Mucosa of rectum (tissue), 2 donors: ENCODE results near the gene MT1M.
A peak's percentile ranks its signal among the peaks of the same experiment; 100 is the strongest.

Experiments
- H3K27ac ChIP-seq, 2 donors: one replicate each; pipeline ENCODE4 v1.7.0; 2013; ENCODE audit warnings: inconsistent platforms in 2 of 2, low read depth in 2 of 2, low read length in 2 of 2
- H3K27me3 ChIP-seq, 2 donors: one replicate each; pipeline ENCODE4 v1.7.0; 2013; ENCODE audit warnings: low read length in 2 of 2; ENCODE audit not compliant: control insufficient read depth in 2 of 2, insufficient read depth in 2 of 2
- H3K36me3 ChIP-seq, 2 donors: one replicate each; pipeline ENCODE4 v1.7.0; 2013; ENCODE audit warnings: low read length in 2 of 2; ENCODE audit not compliant: control insufficient read depth in 2 of 2, insufficient read depth in 2 of 2
- H3K4me1 ChIP-seq, 2 donors: one replicate each; pipeline ENCODE4 v1.7.0; 2013; ENCODE audit warnings: low read length in 2 of 2, mild to moderate bottlenecking in 1 of 2; ENCODE audit not compliant: control insufficient read depth in 2 of 2, insufficient read depth in 2 of 2
- H3K4me3 ChIP-seq, 2 donors: one replicate each; pipeline ENCODE4 v1.7.0; 2013; ENCODE audit warnings: low read length in 2 of 2
- H3K9ac ChIP-seq, 2 donors: one replicate each; pipeline ENCODE4 v1.7.0; 2013; ENCODE audit warnings: low read length in 2 of 2, low read depth in 1 of 2, mild to moderate bottlenecking in 1 of 2
- H3K9me3 ChIP-seq, 2 donors: one replicate each; pipeline ENCODE4 v1.7.0; 2013; ENCODE audit warnings: low read length in 2 of 2; ENCODE audit not compliant: control insufficient read depth in 2 of 2
- donor health status: healthy.
- donor health status: Normal muscosa, but diverticular disease.

MT1M gene

GRCh38 chr16:56647641-56648431 lies 15.4 kb downstream of the MT1M start:
- Histone ChIP-seq H3K27ac (peak overlapping the region; percentile 57 to 68), H3K27me3 (peaks cover 0 to 12% of the 10 kb centered on the region in 2 donors), H3K9ac (peak overlapping the region; percentile 21 to 29), H3K4me1 (peaks cover 29 to 33% of the 10 kb centered on the region in 2 donors), H3K9me3 (no peaks in the 10 kb centered on the region), H3K4me3 (peak overlapping the region in 1 of 2 donors; percentile 13), H3K36me3 (no peaks in the 10 kb centered on the region)

GRCh38 chr16:56649271-56649670 lies 16.8 kb downstream of the MT1M start:
- Histone ChIP-seq H3K36me3 (no peaks in the 10 kb centered on the region), H3K27me3 (peaks cover 0 to 12% of the 10 kb centered on the region in 2 donors), H3K4me1 (peaks cover 20 to 22% of the 10 kb centered on the region in 2 donors), H3K9me3 (no peaks in the 10 kb centered on the region), H3K4me3 (no peak overlapping the region), H3K9ac (no peak overlapping the region), H3K27ac (peak overlapping the region in 1 of 2 donors; percentile 44)

GRCh38 chr16:56649820-56650219 lies 17.4 kb downstream of the MT1M start:
- Histone ChIP-seq H3K4me3 (no peak overlapping the region), H3K27me3 (peaks cover 0 to 12% of the 10 kb centered on the region in 2 donors), H3K27ac (peak overlapping the region; percentile 4 to 44), H3K9me3 (no peaks in the 10 kb centered on the region), H3K36me3 (no peaks in the 10 kb centered on the region), H3K9ac (peak overlapping the region; percentile 12 to 17), H3K4me1 (peaks cover 20 to 22% of the 10 kb centered on the region in 2 donors)

GRCh38 chr16:56651586-56651985 lies 19.1 kb downstream of the MT1M start, which contains the start of gene MT1B:
Gene MT1B, plus strand, starts transcription at chr16:56651886. Its CDS starts 68 bp downstream, at chr16:56651954.
- peaks cover 0 to 6% of the 10 kb centered on the region in 2 donors for H3K27me3 ChIP-seq

GRCh38 chr16:56652600-56652999 lies 20.1 kb downstream of the MT1M start:
- peaks cover 0 to 3% of the 10 kb centered on the region in 2 donors for H3K27me3 ChIP-seq
- no peak overlapping the region for H3K27ac ChIP-seq
- no peaks in the 10 kb centered on the region for H3K9me3 ChIP-seq
- H3K4me3 ChIP-seq, result no peak overlapping the region
- H3K36me3 ChIP-seq, result no peaks in the 10 kb centered on the region
- no peak overlapping the region for H3K9ac ChIP-seq
- H3K4me1 ChIP-seq, result peaks cover 18 to 19% of the 10 kb centered on the region in 2 donors

More at GRCh38 chr16:56651586-56651985, 19.1 kb downstream of the MT1M start, which contains the start of gene MT1B:
- Histone ChIP-seq H3K27ac (no peak within 1 kb of the TSS), H3K9ac (no peak within 1 kb of the TSS), H3K9me3 (no peaks in the 10 kb centered on the region), H3K4me1 (peaks cover 20 to 22% of the 10 kb centered on the region in 2 donors), H3K4me3 (no peak within 1 kb of the TSS), H3K36me3 (no peaks in the 10 kb centered on the region)

GRCh38 chr16:56653218-56653617 lies 20.8 kb downstream of the MT1M start:
- peaks cover 0 to 2% of the 10 kb centered on the region in 2 donors for H3K27me3 ChIP-seq
- no peak overlapping the region for H3K4me3 ChIP-seq
- no peaks in the 10 kb centered on the region for H3K9me3 ChIP-seq
- H3K9ac ChIP-seq, result no peak overlapping the region
- no peaks in the 10 kb centered on the region for H3K36me3 ChIP-seq
- no peak overlapping the region for H3K27ac ChIP-seq
- peaks cover 12 to 21% of the 10 kb centered on the region in 2 donors for H3K4me1 ChIP-seq

- Histone ChIP-seq H3K36me3 (peaks cover 7 to 9% of the 10 kb centered on the region in 2 donors), H3K27me3 (peaks cover 0 to 2% of the 10 kb centered on the region in 2 donors), H3K27ac (peak within 1 kb of the TSS; percentile 84 to 91), H3K9me3 (no peaks in the 10 kb centered on the region), H3K9ac (peak within 1 kb of the TSS; percentile 76 to 89), H3K4me1 (peaks cover 6 to 16% of the 10 kb centered on the region in 2 donors), H3K4me3 (peak within 1 kb of the TSS; percentile 82 to 88)
Measured at GRCh38 chr16:56657555-56658326, 25.3 kb downstream of the MT1M start, which contains the start of gene MT1F. Gene MT1F, plus strand, starts transcription at chr16:56657959. Its CDS starts 100 bp downstream, at chr16:56658059.

- Histone ChIP-seq H3K27ac (peak overlapping the region; percentile 84 to 91), H3K4me3 (peak overlapping the region; percentile 82 to 88), H3K9ac (peak overlapping the region; percentile 76 to 89), H3K36me3 (peaks cover 7 to 9% of the 10 kb centered on the region in 2 donors), H3K27me3 (peaks cover 0 to 2% of the 10 kb centered on the region in 2 donors), H3K4me1 (peaks cover 6 to 16% of the 10 kb centered on the region in 2 donors), H3K9me3 (no peaks in the 10 kb centered on the region)
Measured at GRCh38 chr16:56658327-56658875, 25.9 kb downstream of the MT1M start.

- peaks cover 7 to 9% of the 10 kb centered on the region in 2 donors for H3K36me3 ChIP-seq
- no peak overlapping the region for H3K27ac ChIP-seq
- H3K4me1 ChIP-seq, result peaks cover 11 to 17% of the 10 kb centered on the region in 2 donors
- no peaks in the 10 kb centered on the region for H3K9me3 ChIP-seq
- H3K4me3 ChIP-seq, result peak overlapping the region in 1 of 2 donors; percentile 12
- H3K27me3 ChIP-seq, result peaks cover 4 to 8% of the 10 kb centered on the region in 2 donors
- H3K9ac ChIP-seq, result no peak overlapping the region
Measured at GRCh38 chr16:56662357-56663354, 30.2 kb downstream of the MT1M start.
